GM21717 (cell line): ENCODE results near the gene CDC14A.
"Not testable (repeated sequence)": the region's sequence is repeated elsewhere in the genome, so short reads cannot be mapped to it uniquely, and the experiment has no call there.

Experiments used
- ATAC-seq: cut with Tn5 transposase; IDR thresholded peaks from one replicate; pipeline ENCODE4 v1.9.1; 2021; ENCODE audit warnings: mild to moderate bottlenecking, moderate library complexity; ENCODE audit not compliant: unreplicated experiment

The CDC14A gene, protein sequence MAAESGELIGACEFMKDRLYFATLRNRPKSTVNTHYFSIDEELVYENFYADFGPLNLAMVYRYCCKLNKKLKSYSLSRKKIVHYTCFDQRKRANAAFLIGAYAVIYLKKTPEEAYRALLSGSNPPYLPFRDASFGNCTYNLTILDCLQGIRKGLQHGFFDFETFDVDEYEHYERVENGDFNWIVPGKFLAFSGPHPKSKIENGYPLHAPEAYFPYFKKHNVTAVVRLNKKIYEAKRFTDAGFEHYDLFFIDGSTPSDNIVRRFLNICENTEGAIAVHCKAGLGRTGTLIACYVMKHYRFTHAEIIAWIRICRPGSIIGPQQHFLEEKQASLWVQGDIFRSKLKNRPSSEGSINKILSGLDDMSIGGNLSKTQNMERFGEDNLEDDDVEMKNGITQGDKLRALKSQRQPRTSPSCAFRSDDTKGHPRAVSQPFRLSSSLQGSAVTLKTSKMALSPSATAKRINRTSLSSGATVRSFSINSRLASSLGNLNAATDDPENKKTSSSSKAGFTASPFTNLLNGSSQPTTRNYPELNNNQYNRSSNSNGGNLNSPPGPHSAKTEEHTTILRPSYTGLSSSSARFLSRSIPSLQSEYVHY

GRCh38 chr1:100352267-100353070 is at the start of gene CDC14A:
Gene CDC14A (plus strand): TSS chr1:100352506. CDS start chr1:100352955, 449 bp downstream.
- peak; percentile 61 for ATAC-seq

DNA sequence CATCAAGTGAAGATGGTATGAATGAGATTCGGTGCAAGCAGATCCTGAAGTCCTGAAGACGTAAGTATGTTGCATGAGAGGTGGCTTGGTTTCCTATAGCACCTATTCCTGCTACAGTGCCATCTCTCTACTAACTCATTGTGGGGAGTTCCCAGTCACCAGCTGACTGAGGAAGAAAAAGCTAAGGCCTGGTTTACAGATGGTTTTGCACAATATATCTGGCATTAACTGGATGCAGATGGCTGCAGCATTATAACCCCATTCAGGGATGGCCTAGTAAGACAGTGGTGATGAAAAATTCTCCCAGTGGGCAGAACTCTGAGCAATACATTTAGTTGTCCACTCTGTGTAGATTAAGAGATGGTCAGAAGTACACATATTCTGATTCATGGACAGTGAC is 49.6 kb upstream of the CDC14A start:
- no peak for ATAC-seq

- no peak for ATAC-seq
Observed at GRCh38 chr1:100304227-100304626, 48.1 kb upstream of the CDC14A start.

GRCh38 chr1:100304921-100305320 is 47.4 kb upstream of the CDC14A start:
- no peak for ATAC-seq

DNA sequence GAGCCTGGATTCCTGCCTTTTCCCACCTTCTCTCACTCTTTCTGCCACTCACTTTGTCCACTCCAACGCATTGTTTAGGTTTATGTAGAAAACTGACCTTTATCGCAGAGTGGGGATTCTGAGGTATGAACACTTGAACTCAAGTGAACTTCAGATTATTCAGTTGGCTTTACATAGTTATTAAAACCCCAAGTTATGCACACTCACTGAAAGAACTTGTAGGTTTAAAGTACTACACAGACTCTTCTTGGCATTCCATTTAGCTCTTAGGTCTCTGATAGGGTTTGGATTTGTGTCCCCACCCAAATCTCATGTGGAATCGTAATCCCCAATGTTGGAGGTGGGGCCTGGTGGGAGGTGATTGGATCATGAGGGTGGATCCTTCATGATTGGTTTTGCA is 46.4 kb upstream of the CDC14A start:
- no peak for ATAC-seq

- no peak for ATAC-seq
Observed at GRCh38 chr1:100306735-100307313, 45.5 kb upstream of the CDC14A start.

- no peak for ATAC-seq
Observed at GRCh38 chr1:100308777-100309176, 43.5 kb upstream of the CDC14A start.

DNA sequence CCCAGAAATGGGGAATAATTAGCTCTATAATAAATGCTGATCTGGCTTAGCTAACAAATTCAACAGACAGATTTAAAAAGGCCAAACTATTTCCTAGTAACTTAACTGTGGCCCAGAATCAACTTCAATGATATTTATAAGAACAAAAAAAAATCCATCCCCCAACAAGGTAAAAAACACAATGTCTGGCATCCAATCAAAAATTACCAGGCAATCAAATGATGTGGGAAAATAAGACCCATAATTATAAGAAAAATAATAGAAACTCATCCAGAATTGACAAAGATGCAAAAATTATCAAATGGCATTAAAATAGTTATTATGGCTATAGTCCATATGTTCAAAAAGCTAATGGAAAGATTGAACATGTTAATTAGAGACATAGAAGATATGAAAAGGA is 42.4 kb upstream of the CDC14A start:
- no peak for ATAC-seq

- no peak for ATAC-seq
Observed at GRCh38 chr1:100313382-100313781, 38.9 kb upstream of the CDC14A start.

- no peak for ATAC-seq
Observed at GRCh38 chr1:100316622-100317021, 35.7 kb upstream of the CDC14A start.

- ATAC-seq = no peak
Observed at GRCh38 chr1:100320311-100321099, 31.8 kb upstream of the CDC14A start.

GRCh38 chr1:100321100-100321493 is 31.2 kb upstream of the CDC14A start:
- ATAC-seq = no peak

GRCh38 chr1:100321506-100321905 is 30.8 kb upstream of the CDC14A start:
- no peak for ATAC-seq

DNA sequence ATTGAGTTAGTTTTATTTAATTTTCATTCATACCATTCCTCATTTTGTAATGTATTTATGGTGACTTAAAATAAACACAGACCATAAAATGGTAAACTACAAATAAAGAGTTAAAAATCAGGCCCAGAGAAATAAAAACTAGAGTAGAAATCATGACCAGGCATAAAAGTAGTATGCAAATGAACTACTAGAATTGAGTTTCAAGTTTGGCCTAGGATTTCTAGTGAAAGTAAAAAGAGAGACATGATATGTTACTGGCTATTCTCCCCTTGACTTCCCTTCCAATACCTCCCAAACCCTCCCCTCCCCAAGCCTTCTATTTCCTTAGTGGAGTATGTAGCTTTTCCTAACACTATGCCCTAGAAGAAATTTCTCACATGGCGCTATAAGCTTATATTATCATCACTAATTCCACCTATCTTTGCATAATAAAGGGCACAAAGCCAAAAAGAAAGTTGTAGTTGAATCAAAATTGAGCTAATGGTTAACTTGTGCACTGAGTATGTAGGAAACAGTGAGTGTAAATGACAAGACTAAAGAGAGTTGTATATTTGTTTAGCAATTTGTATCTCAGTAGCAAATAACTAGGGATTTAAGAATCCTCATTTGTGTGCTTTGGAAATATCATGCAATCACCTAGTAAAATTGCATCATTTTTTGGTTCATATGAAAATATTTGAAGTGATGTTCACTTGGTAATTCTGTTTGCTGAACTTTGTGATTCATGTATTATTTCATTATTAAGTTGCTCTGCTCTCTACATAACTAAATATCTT is 29.7 kb upstream of the CDC14A start:
- ATAC-seq = no peak

DNA sequence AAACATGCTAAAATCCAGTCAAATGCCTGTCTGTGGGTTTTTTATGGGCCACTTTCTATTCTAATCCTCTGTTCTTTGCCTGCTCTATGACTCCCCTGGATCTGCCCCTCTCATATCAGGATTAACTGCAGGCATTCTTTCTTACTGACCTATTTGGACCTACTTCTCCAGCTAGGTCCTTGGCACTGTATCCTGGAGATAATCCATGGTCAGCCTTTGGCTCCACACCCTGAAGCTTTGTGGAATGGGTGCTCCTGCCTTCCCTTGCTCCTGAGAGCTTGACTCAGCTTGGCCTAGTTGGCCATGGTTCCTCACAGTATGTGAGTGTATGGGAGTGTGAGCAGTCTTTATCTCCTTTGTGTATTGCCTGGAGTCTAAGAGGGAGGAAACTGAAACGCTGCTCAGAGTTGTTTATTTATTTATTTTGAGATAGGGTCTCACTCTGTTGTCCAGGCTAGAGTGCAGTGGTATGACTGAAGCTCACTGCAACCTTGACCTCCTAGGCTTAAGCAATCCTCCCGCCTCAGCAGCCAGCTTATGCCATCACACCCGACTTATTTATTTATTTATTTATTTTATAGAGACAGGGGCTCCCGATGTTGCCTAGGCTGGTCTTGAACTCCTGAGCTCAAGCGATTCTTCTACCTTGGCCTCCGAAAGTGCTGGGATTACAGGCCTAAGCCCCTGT is 28.7 kb upstream of the CDC14A start:
- ATAC-seq = no peak

- ATAC-seq = no peak
Observed at GRCh38 chr1:100325415-100326324, 26.6 kb upstream of the CDC14A start.

GRCh38 chr1:100326325-100326670 is 26.0 kb upstream of the CDC14A start:
- not testable (repeated sequence) for ATAC-seq

DNA sequence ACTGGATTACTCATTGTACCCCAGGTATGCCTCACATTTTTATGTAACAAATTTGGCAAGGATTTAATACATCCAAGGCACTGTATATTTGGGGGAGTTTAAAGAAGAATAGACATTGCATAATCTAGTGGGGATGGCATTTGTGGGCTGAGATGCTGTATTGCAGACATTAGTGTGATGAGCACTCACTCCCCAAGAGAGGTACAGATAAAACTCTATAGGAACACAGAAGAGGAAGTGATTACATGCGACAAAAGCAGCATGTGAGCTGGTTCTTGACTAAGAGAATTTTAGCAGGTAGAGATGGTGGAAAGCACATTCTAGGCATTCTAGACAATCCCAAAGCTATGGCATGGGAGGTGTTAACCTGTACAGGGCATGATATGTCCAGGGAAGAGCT is 24.2 kb upstream of the CDC14A start:
- ATAC-seq = no peak
